Natural killer cell (primary cell): ENCODE results near the gene CAP2. TPM values are rescaled to one million over a fixed set of nuclear protein-coding genes. Genes with fewer than 3 reads are reported as not detected.

Experiments
- ATAC-seq, 3 donors: fragments of 150-1000 bp in 2 of 3; fragments of 200-7000 bp in 1 of 3; cut with Tn5 transposase; 1 replicate in 1 of 3; 2 replicates in 2 of 3; pipeline ENCODE4 v1.10.0; 2021; ENCODE audit warnings: mild to moderate bottlenecking in 2 of 3, moderate library complexity in 2 of 3
- DNase-seq, 2 donors: peaks; one replicate each; pipeline versions ENCODE4 v3.0.0 to v3.0.0-alpha.2; 2013 to 2021; ENCODE audit warnings: mixed read lengths in 1 of 2
- H3K27ac ChIP-seq: one replicate; pipeline ENCODE4 v1.5.1; 2013; ENCODE audit warnings: mild to moderate bottlenecking, low read length
- H3K27me3 ChIP-seq: one replicate; pipeline ENCODE4 v1.6.1; 2013; ENCODE audit warnings: low read length; ENCODE audit not compliant: control insufficient read depth, insufficient read depth
- H3K36me3 ChIP-seq: one replicate; pipeline ENCODE4 v1.6.1; 2013; ENCODE audit warnings: low read length; ENCODE audit not compliant: control insufficient read depth, insufficient read depth
- H3K4me1 ChIP-seq: one replicate; pipeline ENCODE4 v1.6.1; 2013; ENCODE audit warnings: low read length; ENCODE audit not compliant: control insufficient read depth, insufficient read depth
- H3K4me3 ChIP-seq: one replicate; pipeline ENCODE4 v1.5.1; 2013; ENCODE audit warnings: low read length
- H3K9me3 ChIP-seq: one replicate; pipeline ENCODE4 v1.6.1; 2013; ENCODE audit warnings: low read length; ENCODE audit not compliant: control insufficient read depth, insufficient read depth
- H3K27ac Mint-ChIP-seq, 2 donors: one replicate each; pipeline ENCODE4 v1.8.0; 2022; ENCODE audit warnings: mild to moderate bottlenecking in 2 of 2, mixed read lengths in 2 of 2, moderate library complexity in 1 of 2
- H3K27me3 Mint-ChIP-seq, 2 donors: one replicate each; pipeline ENCODE4 v1.8.0; 2022; ENCODE audit warnings: low read depth in 2 of 2, mixed read lengths in 2 of 2
- H3K36me3 Mint-ChIP-seq: one replicate; pipeline ENCODE4 v1.8.0; 2022; ENCODE audit warnings: mixed read lengths
- H3K4me1 Mint-ChIP-seq, 2 donors: one replicate each; pipeline ENCODE4 v1.8.0; 2022; ENCODE audit warnings: mixed read lengths in 2 of 2
- H3K4me3 Mint-ChIP-seq: one replicate; pipeline ENCODE4 v1.8.0; 2022; ENCODE audit warnings: mild to moderate bottlenecking, moderate library complexity, mixed read lengths
- H3K9me3 Mint-ChIP-seq, 2 donors: one replicate each; pipeline ENCODE4 v1.8.0; 2022; ENCODE audit warnings: mixed read lengths in 2 of 2
- WGBS: methylation state at CpG from one replicate; pipeline ENCODE4 v1.1.7; 2013; ENCODE audit warnings: missing lambda C conversion rate; ENCODE audit not compliant: insufficient coverage; 5-methylcytosine and 5-hydroxymethylcytosine counted together
- intact Hi-C: fragments of 100-400 bp; cut with micrococcal nuclease; formaldehyde crosslinking; loops from one replicate; pipeline ENCODE4 v1.14.2; 2022
- total RNA-seq, 4 donors: library from RNA; stranded (reverse); fragments of 120-200 nt in 1 of 4; gene quantifications; one replicate each; pipeline versions ENCODE4 v1.2.3 to v1.2.4, GENCODE V29; 2013 to 2022
- TF ChIP-seq, protein P1 (sequence below): fragments of 200-600 bp; IDR thresholded peaks from one replicate; pipeline ENCODE4 v1.8.0; 2022; ENCODE audit warnings: antibody characterized with exemption

The CAP2 gene
- total RNA-seq, 3 donors from 2014 or later (not counting 1 experiment from before 2014, with no cell fraction given), result not detected

DNA sequence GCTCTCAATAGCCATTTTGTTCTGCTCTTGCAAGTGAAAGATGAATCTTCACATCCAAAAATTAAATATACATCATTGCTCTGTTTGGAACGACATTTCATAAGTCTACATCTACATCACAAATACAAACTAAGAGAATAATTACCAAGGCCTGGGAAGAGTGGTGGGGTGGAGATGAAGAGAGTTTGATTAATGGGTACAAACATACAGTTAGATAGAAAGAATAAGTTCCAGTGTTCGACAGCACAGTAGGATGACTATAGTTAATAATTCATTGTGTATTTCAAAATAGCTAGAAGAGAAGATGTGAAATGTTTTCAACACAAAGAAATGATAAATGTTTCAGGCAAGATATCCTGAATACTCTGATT lies 38.0 kb upstream of the CAP2 start:
- no peaks in the 10 kb centered on the region for H3K36me3 ChIP-seq
- Mint-ChIP-seq H3K4me3 (no peak overlapping the region), H3K27ac (no peak overlapping the region), H3K9me3 (no peaks in the 10 kb centered on the region), H3K27me3 (peaks cover 0 to 4% of the 10 kb centered on the region in 2 donors), H3K4me1 (no peaks in the 10 kb centered on the region), H3K36me3 (no peaks in the 10 kb centered on the region)
- no peak overlapping the region for H3K4me3 ChIP-seq
- no peak for ATAC-seq
- H3K27me3 ChIP-seq, result no peaks in the 10 kb centered on the region
- H3K4me1 ChIP-seq, result no peaks in the 10 kb centered on the region
- WGBS, result 100% methylated on average over 1 of the region's 2 CpGs
- intact Hi-C loops, result no loop called here
- TF ChIP-seq, protein P1, sequence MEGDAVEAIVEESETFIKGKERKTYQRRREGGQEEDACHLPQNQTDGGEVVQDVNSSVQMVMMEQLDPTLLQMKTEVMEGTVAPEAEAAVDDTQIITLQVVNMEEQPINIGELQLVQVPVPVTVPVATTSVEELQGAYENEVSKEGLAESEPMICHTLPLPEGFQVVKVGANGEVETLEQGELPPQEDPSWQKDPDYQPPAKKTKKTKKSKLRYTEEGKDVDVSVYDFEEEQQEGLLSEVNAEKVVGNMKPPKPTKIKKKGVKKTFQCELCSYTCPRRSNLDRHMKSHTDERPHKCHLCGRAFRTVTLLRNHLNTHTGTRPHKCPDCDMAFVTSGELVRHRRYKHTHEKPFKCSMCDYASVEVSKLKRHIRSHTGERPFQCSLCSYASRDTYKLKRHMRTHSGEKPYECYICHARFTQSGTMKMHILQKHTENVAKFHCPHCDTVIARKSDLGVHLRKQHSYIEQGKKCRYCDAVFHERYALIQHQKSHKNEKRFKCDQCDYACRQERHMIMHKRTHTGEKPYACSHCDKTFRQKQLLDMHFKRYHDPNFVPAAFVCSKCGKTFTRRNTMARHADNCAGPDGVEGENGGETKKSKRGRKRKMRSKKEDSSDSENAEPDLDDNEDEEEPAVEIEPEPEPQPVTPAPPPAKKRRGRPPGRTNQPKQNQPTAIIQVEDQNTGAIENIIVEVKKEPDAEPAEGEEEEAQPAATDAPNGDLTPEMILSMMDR, result no peak
- no peak for DNase-seq
- no peaks in the 10 kb centered on the region for H3K9me3 ChIP-seq
- H3K27ac ChIP-seq, result no peak overlapping the region

DNA sequence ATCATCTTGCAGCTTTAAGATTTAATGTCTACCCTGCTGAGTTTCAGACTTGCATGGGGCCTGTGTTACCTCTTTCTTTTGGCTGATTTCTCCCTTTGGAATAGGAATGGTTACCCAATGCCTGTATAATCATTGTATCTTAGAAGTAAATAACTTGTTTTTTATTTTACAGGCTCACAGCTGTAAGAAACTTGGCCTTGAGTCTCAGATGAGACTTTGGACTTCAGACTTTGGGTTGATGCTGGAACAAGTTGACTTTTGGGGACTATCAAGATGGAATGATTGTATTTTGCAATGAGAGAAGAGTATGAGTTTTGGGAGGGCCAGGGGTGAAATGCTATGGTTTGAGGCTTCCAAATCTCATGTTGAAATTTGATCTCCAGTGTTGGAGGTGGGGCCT lies 34.9 kb upstream of the CAP2 start:
- no peaks in the 10 kb centered on the region for H3K9me3 ChIP-seq
- Mint-ChIP-seq H3K4me1 (no peaks in the 10 kb centered on the region), H3K27ac (no peak overlapping the region), H3K4me3 (no peak overlapping the region), H3K9me3 (no peaks in the 10 kb centered on the region), H3K36me3 (no peaks in the 10 kb centered on the region), H3K27me3 (peaks cover 0 to 4% of the 10 kb centered on the region in 2 donors)
- no peaks in the 10 kb centered on the region for H3K4me1 ChIP-seq
- H3K4me3 ChIP-seq, result no peak overlapping the region
- H3K27ac ChIP-seq, result no peak overlapping the region
- intact Hi-C loops, result no loop called here
- H3K36me3 ChIP-seq, result no peaks in the 10 kb centered on the region
- H3K27me3 ChIP-seq, result no peaks in the 10 kb centered on the region
- DNase-seq, result no peak
- no peak for ATAC-seq
- TF ChIP-seq, protein P1, result no peak

DNA sequence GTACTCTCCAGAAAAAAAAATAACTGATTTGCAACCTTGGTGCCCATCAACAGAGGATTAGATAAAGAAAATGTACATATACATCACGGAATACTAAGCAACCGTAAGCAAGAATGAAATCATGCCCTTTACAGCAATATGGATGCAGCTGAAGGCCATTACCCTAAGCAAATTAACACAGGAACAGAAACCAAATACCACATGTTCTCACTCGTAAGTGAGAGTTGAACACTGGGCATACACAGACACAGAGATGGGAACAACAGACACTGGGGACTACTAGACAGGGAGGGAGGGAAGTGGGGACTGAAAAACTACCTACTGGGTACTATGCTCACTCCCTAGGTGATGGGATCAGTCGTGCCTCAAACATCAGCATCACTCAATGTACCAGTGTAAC lies 32.8 kb upstream of the CAP2 start:
- WGBS, result 88% methylated on average over 4 of the region's 4 CpGs

DNA sequence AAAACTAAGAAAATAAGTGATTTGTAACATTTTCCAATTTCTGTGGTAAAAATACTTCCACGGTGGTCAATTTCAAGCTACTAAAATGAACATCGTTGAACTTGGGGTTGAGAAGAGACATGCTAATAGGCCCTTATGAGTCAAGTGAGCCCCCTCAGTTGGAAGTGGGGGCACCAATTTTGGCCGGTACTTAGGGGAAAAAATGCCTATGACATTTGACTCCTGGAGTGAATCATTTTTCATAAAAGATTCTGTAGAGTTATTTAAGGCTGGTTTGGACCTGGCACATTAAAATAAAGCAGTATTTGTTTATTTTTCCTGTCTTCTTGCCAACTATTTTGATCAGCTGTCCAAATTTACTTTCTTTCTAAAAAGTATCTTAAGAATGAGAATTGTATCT lies 32.4 kb upstream of the CAP2 start:
- Mint-ChIP-seq H3K36me3 (no peaks in the 10 kb centered on the region), H3K4me3 (no peak overlapping the region), H3K9me3 (no peaks in the 10 kb centered on the region), H3K4me1 (no peaks in the 10 kb centered on the region), H3K27ac (no peak overlapping the region), H3K27me3 (no peaks in the 10 kb centered on the region)
- TF ChIP-seq, protein P1, result no peak
- Histone ChIP-seq H3K36me3 (no peaks in the 10 kb centered on the region), H3K27ac (no peak overlapping the region), H3K9me3 (no peaks in the 10 kb centered on the region), H3K4me3 (no peak overlapping the region), H3K4me1 (no peaks in the 10 kb centered on the region), H3K27me3 (no peaks in the 10 kb centered on the region)
- no peak for DNase-seq
- 91% methylated on average over 3 of the region's 3 CpGs for WGBS
- no peak for ATAC-seq
- intact Hi-C loops, result no loop called here

More for the DNA sequence above, 32.8 kb upstream of the CAP2 start:
- no peaks in the 10 kb centered on the region for H3K4me1 ChIP-seq
- no peak overlapping the region for H3K27ac ChIP-seq
- Mint-ChIP-seq H3K27me3 (no peaks in the 10 kb centered on the region), H3K9me3 (no peaks in the 10 kb centered on the region), H3K4me1 (no peaks in the 10 kb centered on the region), H3K4me3 (no peak overlapping the region), H3K27ac (no peak overlapping the region), H3K36me3 (no peaks in the 10 kb centered on the region)
- DNase-seq (no peak), ATAC-seq (no peak)
- H3K9me3 ChIP-seq, result no peaks in the 10 kb centered on the region
- no peak overlapping the region for H3K4me3 ChIP-seq
- H3K36me3 ChIP-seq, result no peaks in the 10 kb centered on the region
- intact Hi-C loops, result no loop called here
- no peaks in the 10 kb centered on the region for H3K27me3 ChIP-seq
- TF ChIP-seq, protein P1, result no peak
